ENCODE measurements around the gene DMRT3.

DNA sequence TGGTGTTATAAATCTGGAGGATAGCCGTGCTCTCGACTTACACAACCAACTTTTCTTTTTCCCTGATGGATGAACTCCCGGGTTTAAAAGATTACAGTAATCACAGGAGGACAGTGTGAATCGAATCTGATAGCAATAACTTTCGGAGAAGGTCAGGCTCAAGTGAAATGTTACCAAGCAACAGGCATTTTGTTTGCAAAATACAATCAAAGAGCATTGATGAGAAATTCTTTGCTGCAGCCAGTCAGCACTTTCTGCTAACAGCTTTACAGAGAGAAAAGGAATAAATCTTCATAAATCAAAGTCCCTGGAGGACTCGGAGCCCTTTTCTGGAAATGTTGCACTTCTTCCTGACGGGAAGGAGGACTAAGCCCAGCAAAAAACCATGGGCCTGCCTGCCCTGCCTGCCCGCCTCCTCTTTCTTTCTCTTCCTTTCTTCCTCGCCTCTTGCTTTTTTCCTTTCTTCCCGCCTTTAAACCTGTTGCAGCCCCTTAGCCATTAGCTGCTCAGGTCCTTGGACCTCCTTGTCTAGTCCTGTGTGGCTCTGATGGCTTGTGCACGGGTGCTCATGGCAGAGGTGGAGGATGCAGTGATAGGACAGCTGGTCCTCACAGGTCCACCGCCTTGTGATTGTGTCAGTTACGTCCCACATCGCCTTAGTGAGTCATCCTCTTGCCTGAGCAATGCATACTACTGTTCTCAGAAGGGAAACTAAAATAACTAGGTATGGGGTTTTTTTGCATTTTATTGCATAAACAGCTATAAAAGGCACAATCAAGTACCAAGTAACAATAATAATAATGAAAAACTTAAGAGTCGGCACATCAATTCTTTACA lies 6.2 kb downstream of the DMRT3 start:
- TF ChIP-seq, protein P1, sequence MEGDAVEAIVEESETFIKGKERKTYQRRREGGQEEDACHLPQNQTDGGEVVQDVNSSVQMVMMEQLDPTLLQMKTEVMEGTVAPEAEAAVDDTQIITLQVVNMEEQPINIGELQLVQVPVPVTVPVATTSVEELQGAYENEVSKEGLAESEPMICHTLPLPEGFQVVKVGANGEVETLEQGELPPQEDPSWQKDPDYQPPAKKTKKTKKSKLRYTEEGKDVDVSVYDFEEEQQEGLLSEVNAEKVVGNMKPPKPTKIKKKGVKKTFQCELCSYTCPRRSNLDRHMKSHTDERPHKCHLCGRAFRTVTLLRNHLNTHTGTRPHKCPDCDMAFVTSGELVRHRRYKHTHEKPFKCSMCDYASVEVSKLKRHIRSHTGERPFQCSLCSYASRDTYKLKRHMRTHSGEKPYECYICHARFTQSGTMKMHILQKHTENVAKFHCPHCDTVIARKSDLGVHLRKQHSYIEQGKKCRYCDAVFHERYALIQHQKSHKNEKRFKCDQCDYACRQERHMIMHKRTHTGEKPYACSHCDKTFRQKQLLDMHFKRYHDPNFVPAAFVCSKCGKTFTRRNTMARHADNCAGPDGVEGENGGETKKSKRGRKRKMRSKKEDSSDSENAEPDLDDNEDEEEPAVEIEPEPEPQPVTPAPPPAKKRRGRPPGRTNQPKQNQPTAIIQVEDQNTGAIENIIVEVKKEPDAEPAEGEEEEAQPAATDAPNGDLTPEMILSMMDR (IDR thresholded peaks at IDR 0.05; ENCODE audit: borderline replicate concordance, extremely low read depth, low read length, poor library complexity, severe bottlenecking), result no peak
- TF ChIP-seq EZH2 (IDR thresholded peaks at IDR 0.05; ENCODE audit: borderline replicate concordance, low read depth, low read length, severe bottlenecking), result no peak
